CD4-positive, alpha-beta T cell treated with Interleukin-21 for 1 hour (primary cell): ENCODE measurements around the gene SLC6A17.

ENCODE experiments used
- DNase-seq: peaks from one replicate; pipeline ENCODE4 v3.0.0-alpha.2; 2020

Gene SLC6A17

DNA sequence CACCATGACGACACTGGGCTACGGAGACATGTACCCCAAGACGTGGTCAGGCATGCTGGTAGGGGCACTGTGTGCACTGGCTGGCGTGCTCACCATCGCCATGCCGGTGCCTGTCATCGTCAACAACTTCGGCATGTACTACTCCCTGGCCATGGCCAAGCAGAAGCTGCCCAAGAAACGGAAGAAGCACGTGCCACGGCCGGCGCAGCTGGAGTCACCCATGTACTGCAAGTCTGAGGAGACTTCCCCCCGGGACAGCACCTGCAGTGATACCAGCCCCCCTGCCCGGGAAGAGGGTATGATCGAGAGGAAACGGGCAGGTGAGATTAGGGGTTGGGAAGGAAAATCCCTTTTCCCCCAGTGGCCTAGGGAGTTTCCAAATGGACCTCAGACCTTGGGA, 73.3 kb downstream of the SLC6A17 start:
- no peak for DNase-seq

- DNase-seq: no peak
Measured at GRCh38 chr1:110224240-110224995, 74.1 kb downstream of the SLC6A17 start.

DNA sequence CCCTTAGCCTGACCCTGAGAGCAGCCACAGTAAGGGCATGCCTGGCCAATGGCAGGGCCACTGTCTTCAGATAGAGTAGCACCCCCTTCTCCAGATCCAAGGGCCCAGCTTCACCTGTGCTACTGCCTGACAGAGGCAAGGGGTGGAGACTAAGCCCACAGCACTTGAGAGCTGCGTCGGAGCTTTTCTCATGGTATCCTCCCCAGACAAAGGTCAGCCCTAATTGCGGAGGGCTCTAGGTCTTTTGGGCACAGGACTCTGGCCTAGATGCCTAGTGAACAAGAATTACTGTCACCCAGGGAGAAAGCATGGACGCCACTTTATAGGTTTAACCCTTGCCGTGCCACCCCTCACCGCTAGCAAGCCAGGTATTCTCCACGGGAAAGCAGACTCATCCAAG, 74.9 kb downstream of the SLC6A17 start:
- no peak for DNase-seq

- no peak for DNase-seq
Measured at GRCh38 chr1:110225756-110226404, 75.6 kb downstream of the SLC6A17 start.

DNA sequence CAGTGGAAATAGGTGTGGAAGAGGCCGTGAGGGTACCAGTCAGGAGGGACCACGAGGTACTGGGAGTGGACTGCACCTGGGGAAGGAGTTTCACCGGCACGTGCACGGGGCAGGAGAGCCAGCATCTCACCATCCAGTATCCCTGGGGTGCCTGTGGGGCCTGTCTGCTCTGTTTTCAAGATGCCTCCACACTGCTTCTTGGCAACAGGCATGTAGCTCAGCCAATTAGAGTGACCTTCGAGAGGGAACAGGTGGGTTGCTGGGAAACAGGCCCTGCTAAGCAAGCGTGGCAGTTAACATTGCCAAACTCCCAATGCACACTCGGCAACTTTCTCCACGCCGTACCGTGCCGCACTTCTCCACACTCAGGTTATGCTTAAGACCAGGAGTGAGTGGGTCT, 77.5 kb downstream of the SLC6A17 start:
- DNase-seq: no peak

DNA sequence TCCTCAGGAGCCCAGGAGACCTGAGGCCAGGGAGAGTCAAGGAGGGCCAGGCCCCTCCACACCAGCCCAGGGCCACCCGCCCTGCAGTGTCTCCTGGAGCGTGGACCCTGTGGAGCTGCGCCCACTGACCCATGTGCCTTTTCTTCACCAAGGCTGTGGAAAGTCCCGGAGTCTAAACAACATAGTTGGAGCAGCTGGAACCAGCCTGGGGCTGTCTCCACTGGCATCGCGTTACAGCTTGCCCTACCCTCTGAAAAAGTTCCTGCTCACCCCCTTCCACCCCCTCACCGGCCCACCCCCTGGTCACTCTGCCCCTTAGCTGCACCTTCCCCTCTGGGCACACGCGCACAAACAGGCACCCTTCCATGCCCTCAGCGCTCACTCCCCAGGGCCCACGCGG, 78.1 kb downstream of the SLC6A17 start:
- DNase-seq: no peak

DNA sequence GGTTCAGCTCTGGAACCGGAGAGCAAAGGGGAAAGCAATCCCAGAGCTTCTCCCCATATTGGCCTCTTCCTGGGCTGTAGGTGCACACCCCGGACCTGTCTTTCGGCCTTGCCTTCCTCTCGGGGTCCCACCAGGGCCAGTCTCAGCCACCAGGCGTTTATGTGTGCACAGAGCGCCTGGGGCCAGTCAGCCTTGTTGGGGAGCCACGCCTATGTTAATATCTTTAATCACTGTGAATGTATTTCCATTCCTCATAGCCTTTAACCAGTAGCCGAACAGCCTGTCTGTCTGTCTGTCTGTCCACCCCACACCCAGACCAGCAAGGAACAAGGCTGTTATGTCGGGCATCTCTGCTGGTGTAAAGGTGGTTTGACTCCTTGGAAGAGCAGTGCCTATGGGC, 78.6 kb downstream of the SLC6A17 start:
- no peak for DNase-seq

DNA sequence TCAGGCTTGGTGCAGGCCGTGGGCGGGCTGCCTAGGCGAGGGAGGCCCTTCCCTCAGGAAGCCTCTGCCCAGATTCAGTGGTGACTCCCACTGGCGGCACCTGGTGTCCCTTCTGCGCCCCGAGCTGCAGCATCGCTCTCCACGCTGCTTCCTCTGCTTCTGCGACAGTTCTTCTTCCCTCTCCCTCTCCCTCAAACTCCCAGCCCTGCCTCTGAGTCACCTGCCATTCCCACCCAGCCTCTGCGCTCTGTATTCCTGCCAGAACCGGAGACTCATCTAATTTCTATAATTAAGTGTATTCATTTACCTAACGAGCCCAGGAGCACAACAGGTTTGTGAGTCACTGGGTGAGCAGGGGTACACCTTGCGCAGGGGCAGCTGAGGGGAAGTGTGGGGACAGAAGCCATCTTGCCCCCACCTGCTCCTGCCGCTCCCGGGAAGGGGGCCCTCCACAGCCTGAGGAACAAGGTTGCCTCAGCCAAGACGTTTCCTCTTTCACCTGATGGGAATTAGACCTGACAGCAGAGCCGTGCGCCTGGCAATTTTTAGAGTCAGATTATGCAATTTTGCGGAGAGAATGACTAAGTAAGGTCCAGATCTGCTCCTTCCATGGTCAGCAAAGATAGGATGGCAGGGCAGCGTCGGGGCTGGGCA, 79.2 kb downstream of the SLC6A17 start:
- DNase-seq: no peak

- no peak for DNase-seq
Measured at GRCh38 chr1:110230381-110231199, 80.3 kb downstream of the SLC6A17 start.

GRCh38 chr1:110233861-110234260, 83.6 kb downstream of the SLC6A17 start:
- DNase-seq: no peak

DNA sequence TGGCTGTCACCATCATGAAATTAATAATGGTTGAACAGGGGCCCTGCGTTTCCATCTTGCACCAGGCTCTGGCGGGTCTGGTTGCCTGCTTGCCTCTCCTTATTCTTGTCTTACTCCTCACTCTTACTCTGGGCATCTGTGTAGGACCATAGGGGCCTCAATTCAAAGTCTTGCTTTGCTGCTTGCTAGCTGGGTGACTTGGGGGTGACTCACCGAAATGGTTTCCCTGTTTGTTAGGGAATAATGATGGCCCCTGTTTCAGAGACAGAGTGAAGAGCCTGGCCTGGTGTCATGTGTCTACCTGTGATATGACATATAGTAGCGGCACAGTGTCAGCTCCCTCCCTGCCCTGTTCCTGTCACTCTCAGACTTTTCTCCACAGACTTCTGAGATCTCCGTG, 84.4 kb downstream of the SLC6A17 start:
- no peak for DNase-seq

DNA sequence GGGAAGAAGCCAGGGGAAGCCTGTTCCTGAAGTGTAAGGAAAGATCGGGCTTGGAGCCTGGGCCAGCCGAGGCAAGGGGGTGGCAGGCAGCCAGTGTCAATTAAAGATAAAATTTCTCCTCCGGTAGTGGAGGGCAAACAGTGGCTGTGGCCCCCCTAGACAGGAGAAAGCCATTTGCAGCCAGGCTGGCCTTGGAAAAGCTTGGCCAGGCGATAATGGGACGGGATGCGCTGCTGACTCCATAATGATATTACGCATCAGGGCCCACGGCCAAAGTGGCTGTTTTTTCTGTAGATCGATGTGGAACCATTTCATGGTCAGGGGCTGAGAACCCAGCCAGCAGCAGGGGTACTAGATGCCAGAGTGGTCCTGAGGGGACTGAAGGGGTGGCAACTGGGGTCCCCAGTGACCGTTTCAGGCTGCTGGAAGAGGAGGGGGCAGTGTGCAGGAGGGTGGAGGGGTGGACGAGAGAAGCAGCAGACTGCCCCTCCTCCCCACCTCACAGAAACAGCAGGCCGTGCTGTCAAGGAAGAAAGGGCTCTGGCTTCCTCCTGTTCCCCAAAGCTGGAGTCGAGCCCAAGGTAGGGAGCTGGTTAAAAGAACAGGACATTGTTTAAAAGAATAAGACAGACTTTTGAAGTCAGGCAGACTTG, 85.0 kb downstream of the SLC6A17 start:
- no peak for DNase-seq

GRCh38 chr1:110235834-110236682, 85.8 kb downstream of the SLC6A17 start:
- no peak for DNase-seq

GRCh38 chr1:110237386-110238152, 87.3 kb downstream of the SLC6A17 start:
- DNase-seq: no peak

DNA sequence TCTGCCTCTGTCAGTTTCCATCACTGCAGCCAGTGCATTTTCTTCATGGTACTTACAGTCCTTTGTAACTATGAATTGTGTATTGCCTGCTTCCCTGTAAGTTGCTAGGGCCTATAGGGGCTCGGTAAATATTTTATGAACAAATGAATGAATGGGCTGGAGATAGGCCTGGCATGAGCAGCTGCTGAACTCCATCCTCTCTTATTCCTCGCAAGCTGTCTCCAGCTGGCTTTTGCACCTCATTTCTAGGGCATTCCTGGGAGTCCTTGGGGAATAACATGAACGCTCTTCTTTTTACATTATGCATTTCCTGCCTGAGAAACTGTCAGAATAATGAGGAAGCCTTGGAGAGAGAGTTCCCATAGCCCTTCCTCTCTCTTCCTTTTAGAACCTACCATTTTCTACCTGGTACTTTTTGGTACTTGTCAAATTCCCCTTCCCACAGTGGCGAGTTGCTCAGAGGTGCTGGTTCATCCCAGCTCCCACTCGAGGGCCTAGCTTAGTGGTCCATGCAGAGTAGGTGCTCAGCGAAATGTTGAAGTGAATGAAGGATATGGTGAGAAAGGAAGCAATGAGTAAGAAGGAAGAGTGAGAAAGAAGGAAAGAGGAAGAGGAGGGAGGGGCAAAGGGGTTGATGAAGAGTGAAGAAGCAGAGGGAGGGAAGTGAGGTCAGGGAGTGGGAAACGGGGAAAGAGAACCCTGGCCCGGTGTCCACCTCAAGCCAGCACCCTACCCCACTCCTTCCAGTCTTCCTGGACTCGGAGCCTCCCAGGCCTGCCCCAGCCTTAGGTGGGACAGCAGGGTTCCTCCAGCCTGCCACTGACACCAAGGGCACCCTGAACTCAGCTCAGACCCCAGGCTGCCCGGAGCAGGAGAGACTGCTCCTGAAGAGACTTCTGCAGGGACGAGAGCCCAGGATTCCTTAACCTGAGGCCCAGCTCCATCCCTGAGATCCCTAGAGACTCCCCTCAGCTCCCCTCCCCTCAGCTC, 89.4 kb downstream of the SLC6A17 start:
- no peak for DNase-seq

DNA sequence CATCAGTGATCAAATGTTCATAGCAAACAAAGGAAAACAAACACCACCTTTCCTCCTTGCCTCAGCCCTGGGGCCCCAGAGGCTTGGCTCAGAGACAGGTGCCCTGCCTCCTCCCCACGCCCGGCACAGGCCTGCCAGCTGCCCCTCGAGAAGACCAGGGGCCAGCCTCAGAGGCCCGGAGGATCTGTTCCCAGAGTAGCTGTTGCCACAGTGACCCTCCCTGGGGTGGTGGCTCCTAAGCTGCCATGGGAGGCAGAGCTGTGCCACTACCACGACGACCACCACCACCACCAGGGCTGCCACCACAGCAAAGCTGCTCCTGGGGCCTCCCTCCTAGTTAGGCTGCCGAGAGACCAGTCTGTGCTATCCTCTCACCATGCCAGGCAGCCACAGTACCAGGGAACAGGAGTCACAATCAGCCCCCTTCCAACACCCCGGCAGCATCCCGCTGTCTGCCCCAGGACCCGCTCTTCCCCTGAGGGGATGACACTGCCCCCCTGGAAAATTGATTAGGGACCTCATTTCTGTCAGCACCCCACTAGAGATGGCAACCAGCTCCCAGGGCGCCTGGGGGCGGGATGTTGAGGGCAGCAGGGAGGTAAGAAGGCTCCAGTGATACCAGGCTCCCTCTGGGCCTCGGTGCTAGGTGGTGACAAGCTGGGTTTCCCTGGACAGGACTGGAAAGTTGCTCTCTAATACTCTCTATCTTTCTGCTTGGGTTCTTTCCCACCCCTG, 90.3 kb downstream of the SLC6A17 start:
- DNase-seq: no peak

DNA sequence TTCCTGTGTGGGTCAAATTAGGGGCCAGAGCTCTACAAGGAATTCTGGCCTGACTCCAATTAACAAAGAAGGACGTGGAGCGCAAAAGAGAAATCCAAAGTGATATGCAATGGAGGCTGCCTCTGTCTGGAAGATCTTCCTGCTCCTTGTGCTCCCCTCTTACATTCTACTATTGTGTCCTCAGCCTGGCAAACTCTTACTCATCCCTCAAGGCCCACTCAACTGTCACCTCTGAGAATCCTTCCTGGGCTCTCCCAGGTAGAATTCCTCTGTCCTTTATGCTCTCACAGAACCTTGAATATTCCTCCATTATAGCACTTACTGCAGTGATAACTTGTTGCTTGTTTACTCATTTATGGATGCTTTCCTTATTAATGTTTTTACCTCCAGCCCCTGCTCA, 91.2 kb downstream of the SLC6A17 start:
- DNase-seq: no peak

- DNase-seq: no peak
Measured at GRCh38 chr1:110242062-110242461, 91.8 kb downstream of the SLC6A17 start.

DNA sequence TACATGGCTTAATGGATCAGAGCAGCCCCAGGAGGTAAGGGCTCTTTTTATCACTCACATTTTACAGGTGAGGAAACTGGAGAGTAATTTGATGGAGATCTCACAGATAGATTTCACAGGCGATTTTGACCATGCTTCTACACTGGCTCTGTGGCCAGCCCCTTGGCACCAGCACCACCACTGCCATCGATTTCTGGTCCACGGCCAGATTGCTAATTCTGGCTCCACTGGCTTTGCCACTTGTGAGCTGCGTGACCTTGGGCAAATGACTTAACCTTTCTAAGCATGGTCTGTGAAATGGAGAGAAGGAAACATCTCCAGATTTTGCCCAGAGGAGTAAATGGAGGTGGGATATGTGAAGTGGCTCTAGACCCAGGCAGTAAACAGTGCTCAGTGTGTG, 92.4 kb downstream of the SLC6A17 start:
- DNase-seq: no peak
